HCT116 (cell line): ENCODE results near the gene GNAO1. TPM values are rescaled to one million over a fixed set of nuclear protein-coding genes. Genes with fewer than 3 reads are reported as not detected.

ENCODE experiments used
- ATAC-seq: fragments of 200-7000 bp; cut with Tn5 transposase; 2 replicates; pipeline ENCODE4 v1.9.1; 2020; ENCODE audit warnings: mild to moderate bottlenecking, moderate library complexity
- BruUV-seq: library from RNA; stranded (reverse); fragments of 400-500 nt; replicated peaks from 2 replicates; lab custom pipeline; 2021; lab: Mats Ljungman, UMichigan
- CTCF ChIA-PET: fragments of 300-600 bp; sonication (Branson Sonifier 250); formaldehyde crosslinking; loops from one replicate; lab custom pipeline; 2021; ENCODE audit warnings: antibody characterized with exemption; lab: Charles Lee
- POLR2A ChIA-PET: fragments of 300-600, 350-600 bp; sonication (Branson Sonifier 250); formaldehyde crosslinking; loops from one replicate; lab custom pipeline; 2021; ENCODE audit warnings: antibody characterized with exemption; lab: Charles Lee
- RAD21 ChIA-PET, 2 experiments: fragments of 300-600 bp; sonication (Branson Sonifier 250); formaldehyde crosslinking; loops; one replicate each; lab custom pipeline; 2023; ENCODE audit warnings: low total read pairs in 2 of 2; ENCODE audit not compliant: uncharacterized antibody in 2 of 2, unreplicated experiment in 2 of 2, low non-redundant PET in 1 of 2; lab: Charles Lee
- DNase-seq: peaks from one replicate; pipeline ENCODE4 v3.0.0-alpha.2; 2010; ENCODE audit warnings: low read depth, low spot score
- H2AFZ ChIP-seq: fragments of 200-600 bp; shearing (Covaris generic), sonication (generic); 2 replicates; pipeline ENCODE4 v1.6.1; 2017; ENCODE audit warnings: low read depth, mixed run types, mixed read lengths, antibody characterized with exemption, low read length; ENCODE audit not compliant: poor library complexity, severe bottlenecking
- H3K27ac ChIP-seq: 2 replicates; pipeline ENCODE4 v1.5.1; 2012; ENCODE audit warnings: low read depth, low read length
- H3K27me3 ChIP-seq: fragments of 200-600 bp; sonication (generic); 2 replicates; pipeline ENCODE4 v1.6.1; 2016; ENCODE audit warnings: mixed run types, low read length, mixed read lengths; ENCODE audit not compliant: insufficient read depth
- H3K36me3 ChIP-seq, 2 experiments: fragments of 200-500 bp in 1 of 2; fragments of 200-600 bp in 1 of 2; sonication (Bioruptor generic) in 1 of 2; sonication (generic) in 1 of 2; 2 replicates each; pipeline versions ENCODE4 v1.5.1 to v1.6.1; 2014 to 2016; ENCODE audit warnings: low read length in 2 of 2, inconsistent platforms in 1 of 2, mixed read lengths in 1 of 2, mixed run types in 1 of 2; ENCODE audit not compliant: insufficient read depth in 2 of 2, control insufficient read depth in 1 of 2
- H3K4me1 ChIP-seq, 2 experiments: fragments of 200-600 bp in 1 of 2; sonication (generic) in 1 of 2; 2 replicates each; pipeline versions ENCODE4 v1.5.1 to v1.6.1; 2012 to 2017; ENCODE audit warnings: low read length in 2 of 2, inconsistent platforms in 1 of 2, mild to moderate bottlenecking in 1 of 2, mixed read lengths in 1 of 2, mixed run types in 1 of 2, moderate library complexity in 1 of 2; ENCODE audit not compliant: insufficient read depth in 2 of 2, control insufficient read depth in 1 of 2
- H3K4me2 ChIP-seq: fragments of 200-600 bp; sonication (generic); 2 replicates; pipeline ENCODE4 v1.6.1; 2017; ENCODE audit warnings: mixed run types, low read length, mixed read lengths
- H3K4me3 ChIP-seq, 2 experiments: fragments of 200-600 bp in 1 of 2; sonication (generic) in 1 of 2; replicated peaks in 1 of 2; 2 replicates each; pipeline ENCODE4 v1.5.1; 2011 to 2016; ENCODE audit warnings: low read length in 2 of 2, control low read depth in 1 of 2, low read depth in 1 of 2, mild to moderate bottlenecking in 1 of 2, mixed read lengths in 1 of 2, mixed run types in 1 of 2
- H3K79me2 ChIP-seq: fragments of 200-600 bp; sonication (generic); 2 replicates; pipeline ENCODE4 v1.6.1; 2017; ENCODE audit warnings: mild to moderate bottlenecking, mixed run types, low read length, moderate library complexity, mixed read lengths; ENCODE audit not compliant: insufficient read depth
- H3K9ac ChIP-seq: fragments of 200-600 bp; sonication (generic); 2 replicates; pipeline ENCODE4 v1.6.1; 2016; ENCODE audit warnings: low read length, mixed read lengths
- H3K9me2 ChIP-seq: fragments of 200-600 bp; sonication (generic), shearing (Covaris generic); 2 replicates; pipeline ENCODE4 v1.6.1; 2017; ENCODE audit warnings: mixed run types, mild to moderate bottlenecking, moderate library complexity; ENCODE audit not compliant: insufficient read depth
- H3K9me3 ChIP-seq, 2 experiments: fragments of 200-500 bp in 1 of 2; fragments of 200-600 bp in 1 of 2; sonication (Bioruptor generic) in 1 of 2; sonication (generic) in 1 of 2; 2 replicates each; pipeline ENCODE4 v1.6.1; 2014 to 2017; ENCODE audit warnings: low read length in 2 of 2, mixed read lengths in 2 of 2, inconsistent platforms in 1 of 2, low read depth in 1 of 2, mild to moderate bottlenecking in 1 of 2, mixed run types in 1 of 2, moderate library complexity in 1 of 2; ENCODE audit not compliant: control insufficient read depth in 1 of 2, insufficient read depth in 1 of 2
- H4K20me1 ChIP-seq: fragments of 200-600 bp; sonication (generic), shearing (Covaris generic); 2 replicates; pipeline ENCODE4 v1.6.1; 2017; ENCODE audit warnings: mixed run types, mild to moderate bottlenecking, moderate library complexity; ENCODE audit not compliant: insufficient read depth
- CBX3 ChIP-seq: IDR thresholded peaks from 2 replicates; pipeline ENCODE4 v1.6.1; 2012; ENCODE audit warnings: low read depth
- CTCF ChIP-seq, 3 experiments: fragments of 200-600 bp in 1 of 3; sonication (generic) in 1 of 3; IDR thresholded peaks in 2 of 3; conservative IDR thresholded peaks in 1 of 3; 2 replicates each; pipeline ENCODE4 v1.5.1; 2012 to 2017; ENCODE audit warnings: low read depth in 2 of 3, low read length in 2 of 3, antibody characterized with exemption in 1 of 3, borderline replicate concordance in 1 of 3, control low read depth in 1 of 3, mild to moderate bottlenecking in 1 of 3, mixed read lengths in 1 of 3, mixed run types in 1 of 3, moderate library complexity in 1 of 3; ENCODE audit not compliant: insufficient read depth in 1 of 3
- ELF1 ChIP-seq: IDR thresholded peaks from 2 replicates; pipeline ENCODE4 v1.6.1; 2012; ENCODE audit warnings: low read depth, borderline replicate concordance
- EZH2phosphoT487 ChIP-seq: fragments of 200-600 bp; IDR thresholded peaks from 2 replicates; pipeline ENCODE4 v1.6.1; 2018; ENCODE audit warnings: antibody characterized with exemption, borderline replicate concordance
- JUND ChIP-seq: IDR thresholded peaks from 2 replicates; pipeline ENCODE4 v1.6.1; 2012
- POLR2A ChIP-seq: IDR thresholded peaks from 2 replicates; pipeline ENCODE4 v1.7.0; 2011; ENCODE audit warnings: borderline replicate concordance; ENCODE audit not compliant: insufficient read depth, insufficient read length; ENCODE audit errors: extremely low read depth
- RAD21 ChIP-seq: IDR thresholded peaks from 2 replicates; pipeline ENCODE4 v1.6.1; 2012; ENCODE audit warnings: low read depth, mild to moderate bottlenecking
- SRF ChIP-seq: IDR thresholded peaks from 2 replicates; pipeline ENCODE4 v1.6.1; 2012; ENCODE audit warnings: low read depth
- TCF7L2 ChIP-seq: IDR thresholded peaks from 2 replicates; pipeline ENCODE4 v1.7.0; 2011; ENCODE audit warnings: borderline replicate concordance, inconsistent platforms; ENCODE audit not compliant: insufficient read depth, insufficient read length; ENCODE audit errors: extremely low read depth
- YY1 ChIP-seq: IDR thresholded peaks from 2 replicates; pipeline ENCODE4 v1.6.1; 2011; ENCODE audit warnings: low read length, low read depth, moderate library complexity, mild to moderate bottlenecking; ENCODE audit not compliant: insufficient replicate concordance; ENCODE audit errors: extremely low read depth
- ZFX ChIP-seq: fragments of 450-650 bp; IDR thresholded peaks from 2 replicates; pipeline ENCODE4 v1.6.1; 2017
- ZNF274 ChIP-seq: fragments of 200-500 bp; sonication (Bioruptor generic); IDR thresholded peaks from 2 replicates; pipeline ENCODE4 v1.6.1; 2014; ENCODE audit warnings: mild to moderate bottlenecking, low read depth, low read length, inconsistent platforms
- intact Hi-C: fragments of 100-400 bp; cut with micrococcal nuclease; formaldehyde crosslinking; loops from 2 replicates; pipeline ENCODE4 v1.10.0; 2022
- total RNA-seq: library from RNA; stranded (reverse); gene quantifications from one replicate; pipeline ENCODE4 v1.2.1, GENCODE V29; 2021; ENCODE audit not compliant: unreplicated experiment

Gene GNAO1
- total RNA-seq, 1 experiment from 2014 or later: 0.12 TPM

- no peak for TF ChIP-seq RAD21
- no peak for TF ChIP-seq SRF
- no peak for TF ChIP-seq TCF7L2
- TF ChIP-seq EZH2phosphoT487: no peak
- no peak for TF ChIP-seq ZFX
- TF ChIP-seq, all 23 proteins: peak for 0
- no peaks in the 10 kb centered on the region for H3K79me2 ChIP-seq
- no peak overlapping the region for H3K4me2 ChIP-seq
- no peak overlapping the region for H3K4me3 ChIP-seq
- H3K27me3 ChIP-seq: no peaks in the 10 kb centered on the region
- POLR2A ChIA-PET: no interaction called here
- H3K9ac ChIP-seq: no peak overlapping the region
- ATAC-seq (no peak), DNase-seq (no peak)
- H4K20me1 ChIP-seq: no peaks in the 10 kb centered on the region
- peaks cover 0 to 14% of the 10 kb centered on the region in 2 experiments; a peak in 1 of 4 replicates for H3K4me1 ChIP-seq
- CTCF ChIA-PET: no interaction called here
- H3K36me3 ChIP-seq: peaks cover 9 to 13% of the 10 kb centered on the region in 2 experiments; a peak in 3 of 4 replicates
- no peaks in the 10 kb centered on the region for H3K9me2 ChIP-seq
- no TSS peak for BruUV-seq
- H2AFZ ChIP-seq: no peak overlapping the region
- RAD21 ChIA-PET: no interaction called here
- no peak overlapping the region for H3K27ac ChIP-seq
- H3K9me3 ChIP-seq: no peaks in the 10 kb centered on the region
- intact Hi-C loops: no loop called here
These were observed 176.5 kb downstream of the GNAO1 start for GRCh38 chr16:56367764-56368163.

- Histone ChIP-seq H3K9me2 (no peaks in the 10 kb centered on the region), H3K4me1 (peaks cover 0 to 14% of the 10 kb centered on the region in 2 experiments; a peak in 1 of 4 replicates), H3K27ac (no peak overlapping the region), H3K27me3 (no peaks in the 10 kb centered on the region), H3K4me3 (no peak overlapping the region), H3K9ac (no peak overlapping the region), H4K20me1 (no peaks in the 10 kb centered on the region), H2AFZ (no peak overlapping the region), H3K4me2 (no peak overlapping the region), H3K36me3 (peaks cover 9% of the 10 kb centered on the region in 2 experiments; a peak in 3 of 4 replicates), H3K79me2 (0 out of 2 replicates have a peak, but pooled peaks cover 2% of the 10 kb centered on the region), H3K9me3 (no peaks in the 10 kb centered on the region)
- POLR2A ChIA-PET: no interaction called here
- BruUV-seq: no TSS peak
- RAD21 ChIA-PET: no interaction called here
- intact Hi-C loops: no loop called here
- no peak for ATAC-seq
- CTCF ChIA-PET: no interaction called here
- no peak for TF ChIP-seq CBX3
- TF ChIP-seq ZNF274: no peak
- TF ChIP-seq POLR2A: no peak
- no peak for TF ChIP-seq ELF1
- TF ChIP-seq SRF: no peak
- no peak for TF ChIP-seq CTCF (IDR thresholded peaks at IDR 0.05 in 2 of 3, conservative IDR thresholded peaks at IDR 0.05 in 1 of 3; ENCODE audit: borderline replicate concordance in 1 of 3, insufficient read depth in 1 of 3, low read depth in 2 of 3, low read length in 2 of 3)
- TF ChIP-seq JUND: no peak
- no peak for TF ChIP-seq YY1
- DNase-seq: no peak
These were observed 177.3 kb downstream of the GNAO1 start for GRCh38 chr16:56368545-56368944.
